ENCODE measurements around the gene ZNF239.

ZNF239 gene

DNA sequence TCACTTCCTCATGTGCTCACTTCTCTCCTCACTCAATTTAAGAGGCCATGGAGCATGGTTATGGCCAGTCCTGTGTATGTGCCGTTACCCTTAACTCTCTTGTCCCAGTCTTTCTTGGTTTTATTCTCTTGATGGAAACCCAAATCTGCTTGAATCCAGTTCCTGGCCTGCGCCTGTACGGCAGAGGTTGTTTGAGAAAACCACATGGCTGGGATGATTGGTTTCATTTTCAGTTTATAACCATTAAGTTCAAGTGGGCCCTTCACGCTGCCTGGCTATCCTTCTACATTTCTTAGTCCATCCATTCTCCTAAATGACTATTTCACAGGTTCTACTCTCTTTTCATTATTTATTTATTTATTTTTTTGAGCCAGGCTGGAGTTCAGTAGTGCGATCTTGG, 1.6 kb upstream of the ZNF239 start:
- no peak for TF ChIP-seq EZH2phosphoT487 (IDR thresholded peaks at IDR 0.05; ENCODE audit: low read depth)
- TF ChIP-seq, protein P1, sequence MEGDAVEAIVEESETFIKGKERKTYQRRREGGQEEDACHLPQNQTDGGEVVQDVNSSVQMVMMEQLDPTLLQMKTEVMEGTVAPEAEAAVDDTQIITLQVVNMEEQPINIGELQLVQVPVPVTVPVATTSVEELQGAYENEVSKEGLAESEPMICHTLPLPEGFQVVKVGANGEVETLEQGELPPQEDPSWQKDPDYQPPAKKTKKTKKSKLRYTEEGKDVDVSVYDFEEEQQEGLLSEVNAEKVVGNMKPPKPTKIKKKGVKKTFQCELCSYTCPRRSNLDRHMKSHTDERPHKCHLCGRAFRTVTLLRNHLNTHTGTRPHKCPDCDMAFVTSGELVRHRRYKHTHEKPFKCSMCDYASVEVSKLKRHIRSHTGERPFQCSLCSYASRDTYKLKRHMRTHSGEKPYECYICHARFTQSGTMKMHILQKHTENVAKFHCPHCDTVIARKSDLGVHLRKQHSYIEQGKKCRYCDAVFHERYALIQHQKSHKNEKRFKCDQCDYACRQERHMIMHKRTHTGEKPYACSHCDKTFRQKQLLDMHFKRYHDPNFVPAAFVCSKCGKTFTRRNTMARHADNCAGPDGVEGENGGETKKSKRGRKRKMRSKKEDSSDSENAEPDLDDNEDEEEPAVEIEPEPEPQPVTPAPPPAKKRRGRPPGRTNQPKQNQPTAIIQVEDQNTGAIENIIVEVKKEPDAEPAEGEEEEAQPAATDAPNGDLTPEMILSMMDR (IDR thresholded peaks at IDR 0.05; ENCODE audit: low read depth, low read length) = no peak
- Histone ChIP-seq H3K27me3 (ENCODE audit: low read depth, low read length) (no peaks in the 10 kb centered on the region), H3K4me1 (ENCODE audit: low read length) (no peaks in the 10 kb centered on the region), H3K9ac (ENCODE audit: low read length) (no peak overlapping the region), H3K4me3 (ENCODE audit: low read length) (no peak overlapping the region), H2AFZ (ENCODE audit: low read depth, low read length) (no peak overlapping the region), H3K79me2 (ENCODE audit: low read length) (no peaks in the 10 kb centered on the region), H3K36me3 (replicated peaks; ENCODE audit: low read depth, low read length) (no peaks in the 10 kb centered on the region), H4K20me1 (ENCODE audit: insufficient read depth, low read length) (no peaks in the 10 kb centered on the region), H3K4me2 (ENCODE audit: low read length) (no peak overlapping the region), H3K27ac (ENCODE audit: low read length) (no peak overlapping the region), H3K9me3 (ENCODE audit: insufficient read depth, low read length) (no peaks in the 10 kb centered on the region)

DNA sequence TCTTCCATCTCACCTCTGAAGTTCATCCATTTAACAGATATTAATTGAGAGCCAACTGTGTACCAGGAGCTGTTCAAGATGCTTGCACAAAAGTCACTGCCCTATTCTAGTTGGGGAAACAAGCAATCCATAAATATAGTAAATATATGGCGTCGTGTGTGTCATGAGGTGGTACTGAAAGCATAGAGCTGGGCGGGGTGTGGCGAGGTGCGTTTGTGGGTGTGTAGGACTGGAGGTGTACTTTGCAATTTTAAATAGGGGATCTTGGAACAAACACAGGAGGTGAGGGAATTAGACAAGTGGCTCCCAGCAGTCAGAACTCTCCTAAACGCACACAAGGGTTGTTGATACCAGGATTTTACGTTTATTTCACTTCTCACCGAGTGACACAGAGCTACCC, 490 bp upstream of the ZNF239 start:
- no peak overlapping the region for H3K4me2 ChIP-seq (ENCODE audit: low read length)
- no peaks in the 10 kb centered on the region for H3K79me2 ChIP-seq (ENCODE audit: low read length)
- no peak overlapping the region for H3K4me3 ChIP-seq (ENCODE audit: low read length)
- H3K4me1 ChIP-seq (ENCODE audit: low read length) = no peaks in the 10 kb centered on the region
- H3K36me3 ChIP-seq (replicated peaks; ENCODE audit: low read depth, low read length) = no peaks in the 10 kb centered on the region
- no peaks in the 10 kb centered on the region for H3K9me3 ChIP-seq (ENCODE audit: insufficient read depth, low read length)
- no peaks in the 10 kb centered on the region for H3K27me3 ChIP-seq (ENCODE audit: low read depth, low read length)
- no peak overlapping the region for H3K9ac ChIP-seq (ENCODE audit: low read length)
- no peak overlapping the region for H2AFZ ChIP-seq (ENCODE audit: low read depth, low read length)
- TF ChIP-seq, protein P1 (IDR thresholded peaks at IDR 0.05; ENCODE audit: low read depth, low read length) = no peak
- TF ChIP-seq EZH2phosphoT487 (IDR thresholded peaks at IDR 0.05; ENCODE audit: low read depth) = no peak
- H3K27ac ChIP-seq (ENCODE audit: low read length) = no peak overlapping the region
- no peaks in the 10 kb centered on the region for H4K20me1 ChIP-seq (ENCODE audit: insufficient read depth, low read length)

DNA sequence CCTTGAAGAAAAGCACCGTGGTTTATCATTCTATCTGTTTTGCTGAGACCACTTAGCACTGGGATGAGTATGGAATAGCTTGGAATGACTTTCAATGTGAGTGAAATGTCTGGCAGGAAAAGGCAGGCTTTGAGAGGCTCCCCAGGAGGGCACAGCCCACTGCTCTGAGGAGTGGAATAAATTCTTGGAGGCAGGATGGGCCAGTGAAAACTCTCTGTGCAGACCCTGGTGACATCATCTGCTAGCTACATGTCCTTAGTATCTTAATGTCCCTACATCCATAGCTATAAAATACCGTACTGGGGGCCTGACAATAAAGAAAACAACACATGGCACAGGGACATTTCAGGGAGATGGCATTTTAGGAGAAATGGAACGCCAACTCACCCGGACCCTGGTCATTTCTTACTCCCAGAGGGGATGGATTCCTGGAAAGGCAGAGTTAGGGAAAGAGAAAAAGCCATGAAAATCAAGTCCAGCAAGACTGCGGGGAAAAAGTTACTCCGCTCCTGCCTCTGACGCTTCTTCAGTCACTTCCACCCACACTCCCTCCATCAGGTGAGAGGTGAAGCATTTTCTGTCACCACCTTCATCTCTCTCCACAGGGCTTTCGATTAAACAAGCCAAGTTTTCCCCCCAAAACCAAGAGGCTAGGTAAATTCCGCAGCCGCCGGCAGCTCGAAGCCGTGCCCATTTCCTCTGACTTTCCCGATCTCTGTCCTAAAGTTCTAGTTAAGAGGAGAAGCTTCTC, 991 bp downstream of the ZNF239 start:
- H3K4me3 ChIP-seq (ENCODE audit: low read length) = no peak overlapping the region
- H3K36me3 ChIP-seq (replicated peaks; ENCODE audit: low read depth, low read length) = no peaks in the 10 kb centered on the region
- H3K79me2 ChIP-seq (ENCODE audit: low read length) = no peaks in the 10 kb centered on the region
- no peaks in the 10 kb centered on the region for H3K27me3 ChIP-seq (ENCODE audit: low read depth, low read length)
- no peaks in the 10 kb centered on the region for H4K20me1 ChIP-seq (ENCODE audit: insufficient read depth, low read length)
- no peaks in the 10 kb centered on the region for H3K9me3 ChIP-seq (ENCODE audit: insufficient read depth, low read length)
- no peak overlapping the region for H2AFZ ChIP-seq (ENCODE audit: low read depth, low read length)
- H3K9ac ChIP-seq (ENCODE audit: low read length) = no peak overlapping the region
- no peak overlapping the region for H3K27ac ChIP-seq (ENCODE audit: low read length)
- H3K4me1 ChIP-seq (ENCODE audit: low read length) = no peaks in the 10 kb centered on the region
- TF ChIP-seq, protein P1 (IDR thresholded peaks at IDR 0.05; ENCODE audit: low read depth, low read length) = no peak
- TF ChIP-seq EZH2phosphoT487 (IDR thresholded peaks at IDR 0.05; ENCODE audit: low read depth) = no peak
- no peak overlapping the region for H3K4me2 ChIP-seq (ENCODE audit: low read length)

DNA sequence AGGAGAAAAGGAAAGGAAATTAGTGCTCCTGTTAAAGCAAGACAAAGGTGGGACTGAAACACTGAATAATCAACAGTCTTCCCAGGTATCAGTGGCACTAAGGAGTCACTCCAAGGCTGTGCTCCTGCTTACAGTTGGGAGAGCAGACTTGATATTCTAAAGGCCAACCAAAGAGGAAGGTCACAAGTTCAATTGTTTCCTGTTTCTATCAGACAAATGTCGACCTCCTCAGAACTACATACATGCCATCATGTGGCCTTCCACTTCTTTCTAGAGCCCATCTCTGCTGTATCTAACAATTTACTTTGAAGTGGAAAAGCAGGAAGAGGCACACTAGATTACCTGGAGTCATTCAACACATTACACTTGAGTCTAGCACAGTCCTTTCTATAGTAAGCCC, 3.4 kb downstream of the ZNF239 start:
- Histone ChIP-seq H4K20me1 (ENCODE audit: insufficient read depth, low read length) (no peaks in the 10 kb centered on the region), H2AFZ (ENCODE audit: low read depth, low read length) (no peak overlapping the region), H3K9ac (ENCODE audit: low read length) (no peak overlapping the region), H3K36me3 (replicated peaks; ENCODE audit: low read depth, low read length) (no peaks in the 10 kb centered on the region), H3K4me3 (ENCODE audit: low read length) (no peak overlapping the region), H3K27me3 (ENCODE audit: low read depth, low read length) (no peaks in the 10 kb centered on the region), H3K79me2 (ENCODE audit: low read length) (no peaks in the 10 kb centered on the region), H3K4me2 (ENCODE audit: low read length) (no peak overlapping the region), H3K27ac (ENCODE audit: low read length) (no peak overlapping the region), H3K9me3 (ENCODE audit: insufficient read depth, low read length) (no peaks in the 10 kb centered on the region), H3K4me1 (ENCODE audit: low read length) (no peaks in the 10 kb centered on the region)
- TF ChIP-seq, protein P1 (IDR thresholded peaks at IDR 0.05; ENCODE audit: low read depth, low read length) = no peak
- TF ChIP-seq EZH2phosphoT487 (IDR thresholded peaks at IDR 0.05; ENCODE audit: low read depth) = no peak
